Breast epithelium (tissue), 3 donors: Measurements from ENCODE around the gene ENAH.

Source experiments
- POLR2A ChIP-seq: fragments of 450-650 bp; IDR thresholded peaks from one replicate; pipeline ENCODE4 v1.6.1; 2016; ENCODE audit warnings: antibody characterized with exemption, mild to moderate bottlenecking, moderate library complexity
- POLR2AphosphoS5 ChIP-seq, 3 donors: sonication (generic); formaldehyde crosslinking; IDR thresholded peaks; one replicate each; pipeline ENCODE4 v1.6.1; 2017; ENCODE audit warnings: antibody characterized with exemption in 3 of 3

- TF ChIP-seq POLR2A (no peak), POLR2AphosphoS5 (IDR thresholded peaks at IDR 0.05) (no peak)
Measured at GRCh38 chr1:225504776-225505175, 148.1 kb downstream of the ENAH start.
